Kidney epithelial cell (primary cell): ENCODE data around the gene DAPP1. TPM values are rescaled to one million over a fixed set of nuclear protein-coding genes. Genes with fewer than 3 reads are reported as not detected.

ENCODE experiments used
- DNase-seq: peaks from one replicate; pipeline ENCODE4 v3.0.0-alpha.2; 2010; ENCODE audit warnings: low read depth
- H3K27me3 ChIP-seq: 2 replicates; pipeline ENCODE4 v1.6.0; 2011; ENCODE audit warnings: low read length; ENCODE audit not compliant: control insufficient read depth, insufficient read depth
- H3K36me3 ChIP-seq: 2 replicates; pipeline ENCODE4 v1.5.1; 2011; ENCODE audit warnings: low read length; ENCODE audit not compliant: control insufficient read depth, insufficient read depth
- H3K4me3 ChIP-seq: 2 replicates; pipeline ENCODE4 v1.5.1; 2011; ENCODE audit warnings: low read depth, mild to moderate bottlenecking, control low read depth, low read length
- CTCF ChIP-seq: IDR thresholded peaks from 2 replicates; pipeline ENCODE4 v1.5.1; 2011; ENCODE audit warnings: mild to moderate bottlenecking, moderate library complexity, low read length, control low read depth, inconsistent platforms; ENCODE audit not compliant: insufficient read depth, poor library complexity, severe bottlenecking
- total RNA-seq: library from RNA; depleted of rRNA; stranded (reverse); fragments of >200 nt; gene quantifications from 2 replicates; pipeline ENCODE4 v1.2.3, GENCODE V29; 2015

Gene DAPP1
- total RNA-seq, 1 donor from 2014 or later: 29.0 TPM

- Histone ChIP-seq H3K36me3 (no peaks in the 10 kb centered on the region), H3K4me3 (no peak overlapping the region), H3K27me3 (no peaks in the 10 kb centered on the region)
- no peak for TF ChIP-seq CTCF
- no peak for DNase-seq
Measured at GRCh38 chr4:99801005-99801699, 15.5 kb upstream of the DAPP1 start.

GRCh38 chr4:99803566-99804101 is 13.0 kb upstream of the DAPP1 start:
- Histone ChIP-seq H3K36me3 (no peaks in the 10 kb centered on the region), H3K27me3 (no peaks in the 10 kb centered on the region), H3K4me3 (no peak overlapping the region)
- no peak for DNase-seq
- no peak for TF ChIP-seq CTCF

GRCh38 chr4:99806545-99806944 is 10.1 kb upstream of the DAPP1 start:
- no peak for TF ChIP-seq CTCF
- no peaks in the 10 kb centered on the region for H3K36me3 ChIP-seq

GRCh38 chr4:99807666-99808065 is 9.0 kb upstream of the DAPP1 start:
- TF ChIP-seq CTCF: no peak
- Histone ChIP-seq H3K27me3 (no peaks in the 10 kb centered on the region), H3K4me3 (no peak overlapping the region), H3K36me3 (no peaks in the 10 kb centered on the region)
- no peak for DNase-seq

More at GRCh38 chr4:99806545-99806944, 10.1 kb upstream of the DAPP1 start:
- H3K27me3 ChIP-seq: no peaks in the 10 kb centered on the region
- H3K4me3 ChIP-seq: no peak overlapping the region
- no peak for DNase-seq

GRCh38 chr4:99808260-99808857 is 8.3 kb upstream of the DAPP1 start:
- H3K27me3 ChIP-seq: no peaks in the 10 kb centered on the region
- no peak for DNase-seq
- H3K4me3 ChIP-seq: no peak overlapping the region
- peak; percentile 68 for TF ChIP-seq CTCF
- no peaks in the 10 kb centered on the region for H3K36me3 ChIP-seq
